Duodenal mucosa (tissue), 2 donors: ENCODE measurements around the gene AURKAIP1.

Experiments used
- H3K27ac ChIP-seq: one replicate; pipeline ENCODE4 v1.7.0; 2013; ENCODE audit warnings: low read depth, low read length
- H3K27me3 ChIP-seq, 2 donors: one replicate each; pipeline ENCODE4 v1.7.0; 2013; ENCODE audit warnings: low read length in 2 of 2, control low read depth in 1 of 2; ENCODE audit not compliant: insufficient read depth in 2 of 2, control insufficient read depth in 1 of 2
- H3K36me3 ChIP-seq, 2 donors: one replicate each; pipeline ENCODE4 v1.7.0; 2013; ENCODE audit warnings: low read length in 2 of 2, control low read depth in 1 of 2; ENCODE audit not compliant: insufficient read depth in 2 of 2, control insufficient read depth in 1 of 2
- H3K4me1 ChIP-seq, 2 donors: one replicate each; pipeline ENCODE4 v1.7.0; 2013; ENCODE audit warnings: low read length in 2 of 2, control low read depth in 1 of 2; ENCODE audit not compliant: insufficient read depth in 2 of 2, control insufficient read depth in 1 of 2
- H3K4me3 ChIP-seq, 2 donors: one replicate each; pipeline ENCODE4 v1.7.0; 2013; ENCODE audit warnings: low read length in 2 of 2, low read depth in 1 of 2
- H3K9ac ChIP-seq, 2 donors: one replicate each; pipeline ENCODE4 v1.7.0; 2013; ENCODE audit warnings: low read length in 2 of 2, low read depth in 1 of 2
- H3K9me3 ChIP-seq, 2 donors: one replicate each; pipeline ENCODE4 v1.7.0; 2013; ENCODE audit warnings: low read length in 2 of 2, control low read depth in 1 of 2; ENCODE audit not compliant: control insufficient read depth in 1 of 2

AURKAIP1 gene

GRCh38 chr1:1374929-1375662 is at the start of gene AURKAIP1:
AURKAIP1 (minus strand) TSS chr1:1375207; CDS start chr1:1374756, 451 bp downstream.
- Histone ChIP-seq H3K9me3 (no peaks in the 10 kb centered on the region), H3K36me3 (peaks cover 0 to 7% of the 10 kb centered on the region in 2 donors), H3K4me3 (peak within 1 kb of the TSS; percentile 83 to 84), H3K4me1 (peaks cover 18 to 33% of the 10 kb centered on the region in 2 donors), H3K27me3 (no peaks in the 10 kb centered on the region), H3K27ac (peak within 1 kb of the TSS; percentile 81), H3K9ac (peak within 1 kb of the TSS; percentile 79 to 89)

DNA sequence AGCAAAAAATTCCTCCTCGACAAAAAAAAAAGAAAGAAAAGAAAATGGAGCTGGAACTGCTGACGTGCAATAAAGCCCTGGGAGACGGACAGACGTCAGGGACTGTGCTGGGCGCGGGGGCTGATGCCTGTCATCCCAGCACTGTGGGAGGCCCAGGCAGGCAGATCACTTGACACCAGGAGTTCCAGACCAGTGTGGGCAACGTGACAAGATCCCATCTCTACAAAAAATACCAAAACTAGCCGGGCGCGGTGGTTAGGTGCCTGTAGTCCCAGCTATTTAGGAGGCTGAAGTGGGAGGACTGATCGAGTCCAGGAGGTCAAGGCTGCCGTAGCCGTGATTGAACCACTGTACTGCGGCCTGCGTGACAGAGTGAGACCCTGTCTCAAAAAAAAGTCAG is 49.7 kb upstream of the AURKAIP1 start:
- no peak overlapping the region for H3K9ac ChIP-seq
- no peaks in the 10 kb centered on the region for H3K4me1 ChIP-seq
- no peaks in the 10 kb centered on the region for H3K9me3 ChIP-seq
- H3K4me3 ChIP-seq: no peak overlapping the region
- no peaks in the 10 kb centered on the region for H3K36me3 ChIP-seq
- no peak overlapping the region for H3K27ac ChIP-seq
- peaks cover 5% of the 10 kb centered on the region in 2 donors for H3K27me3 ChIP-seq

- H3K4me3 ChIP-seq: no peak overlapping the region
- no peak overlapping the region for H3K27ac ChIP-seq
- H3K9ac ChIP-seq: no peak overlapping the region
- peaks cover 3 to 5% of the 10 kb centered on the region in 2 donors for H3K27me3 ChIP-seq
- no peaks in the 10 kb centered on the region for H3K9me3 ChIP-seq
- H3K4me1 ChIP-seq: no peaks in the 10 kb centered on the region
- no peaks in the 10 kb centered on the region for H3K36me3 ChIP-seq
Measured at GRCh38 chr1:1423245-1423597, 48.2 kb upstream of the AURKAIP1 start.

- no peaks in the 10 kb centered on the region for H3K9me3 ChIP-seq
- no peak overlapping the region for H3K4me3 ChIP-seq
- H3K4me1 ChIP-seq: no peaks in the 10 kb centered on the region
- no peaks in the 10 kb centered on the region for H3K36me3 ChIP-seq
- H3K9ac ChIP-seq: no peak overlapping the region
- peaks cover 2 to 5% of the 10 kb centered on the region in 2 donors for H3K27me3 ChIP-seq
- H3K27ac ChIP-seq: no peak overlapping the region
Measured at GRCh38 chr1:1422465-1423244, 47.6 kb upstream of the AURKAIP1 start.

- Histone ChIP-seq H3K27ac (no peak overlapping the region), H3K4me3 (no peak overlapping the region), H3K9ac (no peak overlapping the region), H3K27me3 (peaks cover 2 to 5% of the 10 kb centered on the region in 2 donors), H3K4me1 (no peaks in the 10 kb centered on the region), H3K36me3 (no peaks in the 10 kb centered on the region), H3K9me3 (no peaks in the 10 kb centered on the region)
Measured at GRCh38 chr1:1421907-1422464, 47.0 kb upstream of the AURKAIP1 start.

DNA sequence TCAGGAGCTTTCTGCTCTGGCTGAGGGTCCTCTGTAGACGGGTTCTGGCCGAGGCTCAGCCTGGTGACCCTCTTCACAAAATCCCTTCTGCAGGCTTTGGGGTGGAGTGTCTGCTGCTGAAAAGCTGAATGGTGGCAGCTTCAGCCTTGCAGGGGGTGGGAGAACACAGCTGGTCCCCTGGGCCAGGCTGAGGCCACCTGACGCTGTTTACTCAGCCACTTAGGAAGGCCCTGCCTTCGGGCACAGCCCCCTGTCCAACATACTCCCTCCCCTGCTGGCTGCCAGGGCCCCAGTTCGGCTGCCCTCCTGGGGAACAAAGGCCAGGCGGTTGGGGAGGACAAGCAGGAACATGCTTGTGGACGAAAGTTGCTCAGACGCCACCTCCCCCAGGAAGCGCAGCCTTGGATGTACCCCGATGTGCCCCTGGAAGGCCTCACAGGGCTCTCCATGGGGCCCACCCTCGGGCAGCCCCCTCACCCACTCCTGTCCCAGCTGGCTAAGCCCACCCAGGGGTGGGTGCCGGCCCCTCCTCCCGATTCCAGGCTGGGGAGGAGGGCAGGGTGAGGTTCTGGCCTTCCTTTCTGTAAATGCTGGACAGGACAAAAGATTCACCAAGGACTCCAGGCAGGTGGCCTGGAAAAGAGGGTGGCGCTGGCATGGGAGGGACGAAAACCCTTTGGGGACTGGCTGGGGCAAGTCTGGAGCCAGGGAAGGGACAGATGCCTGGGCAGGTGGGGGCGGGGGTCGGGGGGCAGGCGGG is 46.3 kb upstream of the AURKAIP1 start, which contains the start of gene ANKRD65:
ANKRD65 (minus strand) TSS at position 130 of the 760 bp plus-strand sequence. CDS start 271 bp downstream, outside the sequence.
- H3K27ac ChIP-seq: peak within 1 kb of the TSS; percentile 6
- no peak within 1 kb of the TSS for H3K9ac ChIP-seq
- H3K4me3 ChIP-seq: no peak within 1 kb of the TSS
- no peaks in the 10 kb centered on the region for H3K9me3 ChIP-seq
- H3K4me1 ChIP-seq: no peaks in the 10 kb centered on the region
- H3K36me3 ChIP-seq: no peaks in the 10 kb centered on the region
- H3K27me3 ChIP-seq: peaks cover under 1 to 2% of the 10 kb centered on the region in 2 donors

DNA sequence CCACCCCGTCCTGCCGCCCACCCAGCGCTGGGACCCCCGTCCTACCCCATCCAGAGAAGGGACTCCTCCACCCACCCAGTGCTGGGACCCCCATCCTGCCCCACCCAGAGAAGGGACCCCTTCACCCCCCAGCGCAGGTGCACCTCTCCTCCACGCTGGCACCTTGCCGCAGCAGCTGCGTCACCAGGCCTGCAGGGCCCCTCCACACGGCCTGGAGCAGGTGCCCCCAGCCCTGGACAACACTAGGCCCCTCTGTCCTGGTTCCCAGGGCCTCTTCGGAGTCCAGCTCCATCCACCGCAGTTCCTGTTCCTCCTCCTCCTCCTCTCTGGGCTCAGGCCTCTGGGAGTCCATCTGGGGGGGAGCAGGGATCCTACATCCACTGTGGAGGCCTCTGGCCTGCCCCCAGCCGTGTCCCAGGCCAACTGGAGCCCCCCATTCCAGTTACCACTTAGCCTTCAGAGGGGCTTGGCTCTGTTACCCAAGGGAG is 45.7 kb upstream of the AURKAIP1 start:
- Histone ChIP-seq H3K27ac (peak overlapping the region; percentile 6), H3K27me3 (peaks cover 0 to 2% of the 10 kb centered on the region in 2 donors), H3K9ac (no peak overlapping the region), H3K36me3 (no peaks in the 10 kb centered on the region), H3K9me3 (no peaks in the 10 kb centered on the region), H3K4me3 (no peak overlapping the region), H3K4me1 (no peaks in the 10 kb centered on the region)

DNA sequence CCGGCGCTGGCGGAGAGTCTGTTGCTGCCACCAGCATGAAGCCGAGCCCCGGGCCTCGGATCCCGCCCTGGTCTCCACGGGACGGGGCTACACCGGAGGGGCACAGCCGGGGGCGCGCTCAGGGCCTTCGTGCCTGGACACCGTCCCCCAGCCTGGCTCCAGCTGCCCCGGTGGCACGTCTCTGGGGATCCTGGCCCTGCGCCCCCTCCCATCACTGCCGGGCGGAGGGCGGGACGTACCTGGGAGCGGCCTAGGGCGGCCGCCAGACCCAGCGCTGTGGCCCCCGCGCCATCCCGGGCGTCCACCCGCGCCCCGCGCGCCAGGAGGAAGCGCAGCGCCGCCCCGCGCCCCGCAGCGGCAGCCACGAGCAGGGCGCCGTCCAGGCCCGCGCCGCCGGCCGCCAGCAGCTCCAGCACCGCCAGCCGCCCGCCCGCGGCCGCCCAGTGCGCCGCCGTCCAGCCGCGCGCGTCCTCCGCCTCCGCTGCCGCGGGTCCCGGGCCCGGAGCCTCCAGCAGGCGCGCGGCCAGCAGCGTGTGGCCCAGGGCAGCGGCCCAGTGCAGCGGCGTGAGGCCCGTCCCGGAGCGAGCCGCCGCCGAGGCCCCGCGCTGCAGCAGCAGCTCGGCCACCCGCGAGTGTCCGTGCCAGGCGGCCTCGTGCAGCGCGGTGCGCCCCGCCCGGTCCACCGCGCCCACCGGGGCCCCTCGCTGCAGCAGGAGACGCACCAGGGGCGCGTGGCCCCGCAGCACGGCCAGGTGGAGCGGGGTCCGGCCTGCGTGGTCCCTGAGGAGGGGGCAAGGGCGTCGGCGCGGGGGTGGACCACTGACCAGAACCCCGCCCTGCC is 45.0 kb upstream of the AURKAIP1 start:
- Histone ChIP-seq H3K4me1 (no peaks in the 10 kb centered on the region), H3K27ac (peak overlapping the region; percentile 20), H3K36me3 (no peaks in the 10 kb centered on the region), H3K9ac (no peak overlapping the region), H3K27me3 (peaks cover 0 to 2% of the 10 kb centered on the region in 2 donors), H3K4me3 (peak overlapping the region in 1 of 2 donors; percentile 15), H3K9me3 (no peaks in the 10 kb centered on the region)

DNA sequence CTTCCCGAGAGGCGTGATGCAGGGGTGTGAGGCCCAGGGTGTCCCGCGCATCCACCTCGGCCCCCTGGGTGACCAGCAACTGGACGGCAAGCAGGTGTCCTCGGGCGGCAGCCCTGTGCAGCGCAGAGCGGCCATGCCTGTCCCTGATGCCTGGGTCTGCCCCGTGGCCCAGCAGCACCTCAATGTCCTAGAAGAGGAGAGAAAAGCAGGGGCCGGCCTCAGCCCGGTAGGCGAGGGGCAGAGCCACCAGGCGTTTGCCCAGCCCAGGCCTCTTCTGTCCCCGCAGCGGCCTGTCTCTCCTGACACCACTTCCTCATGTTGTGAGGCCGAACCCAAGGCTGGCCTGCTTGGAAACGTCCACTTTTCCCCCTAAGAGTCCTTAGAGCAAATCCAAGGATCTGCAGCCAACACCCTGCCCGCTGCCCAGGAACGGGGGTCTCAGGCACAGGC is 44.4 kb upstream of the AURKAIP1 start:
- Histone ChIP-seq H3K9me3 (no peaks in the 10 kb centered on the region), H3K27ac (peak overlapping the region; percentile 20), H3K9ac (no peak overlapping the region), H3K27me3 (peaks cover 0 to 2% of the 10 kb centered on the region in 2 donors), H3K36me3 (no peaks in the 10 kb centered on the region), H3K4me1 (no peaks in the 10 kb centered on the region), H3K4me3 (peak overlapping the region in 1 of 2 donors; percentile 15)
